Suppressor macrophage treated with lipopolysaccharide for 1 hour (primary cell): ENCODE measurements around the gene MAML3.

Experiments
- DNase-seq, 3 donors: peaks; one replicate each; pipeline ENCODE4 v3.0.0-alpha.2; 2020 to 2022

Gene MAML3

GRCh38 chr4:139918591-139918990 lies 235.4 kb downstream of the MAML3 start:
- no peak for DNase-seq

- no peak for DNase-seq
These were observed 236.1 kb downstream of the MAML3 start for GRCh38 chr4:139917896-139918295.

GRCh38 chr4:139916041-139916440 lies 237.9 kb downstream of the MAML3 start:
- no peak for DNase-seq

- DNase-seq: no peak
These were observed 238.9 kb downstream of the MAML3 start for GRCh38 chr4:139915037-139915436.

- DNase-seq: no peak
These were observed 239.9 kb downstream of the MAML3 start for GRCh38 chr4:139913995-139914598.

- DNase-seq: no peak
These were observed 240.5 kb downstream of the MAML3 start for GRCh38 chr4:139913398-139913990.

GRCh38 chr4:139912445-139912844 lies 241.5 kb downstream of the MAML3 start:
- DNase-seq: no peak

- peak in 1 of 3 donors; percentile 26 for DNase-seq
These were observed 243.9 kb downstream of the MAML3 start for GRCh38 chr4:139910106-139910505.

GRCh38 chr4:139908636-139909437 lies 245.1 kb downstream of the MAML3 start:
- DNase-seq: no peak

GRCh38 chr4:139907001-139907809 lies 246.8 kb downstream of the MAML3 start:
- peak in 2 of 3 donors; percentile 18 to 36 for DNase-seq

- DNase-seq: no peak
These were observed 248.5 kb downstream of the MAML3 start for GRCh38 chr4:139905489-139905888.

GRCh38 chr4:139904406-139904805 lies 249.6 kb downstream of the MAML3 start:
- no peak for DNase-seq

- peak; percentile 86 to 92 (median 92) for DNase-seq
These were observed 250.1 kb downstream of the MAML3 start for GRCh38 chr4:139903845-139904244.

- peak; percentile 41 to 71 (median 54) for DNase-seq
These were observed 251.4 kb downstream of the MAML3 start for GRCh38 chr4:139902321-139903320.

GRCh38 chr4:139901531-139902320 lies 252.3 kb downstream of the MAML3 start:
- DNase-seq: no peak

GRCh38 chr4:139900964-139901376 lies 253.0 kb downstream of the MAML3 start:
- peak; percentile 50 to 74 (median 65) for DNase-seq

GRCh38 chr4:139899346-139899745 lies 254.6 kb downstream of the MAML3 start:
- DNase-seq: no peak

- peak; percentile 65 to 86 (median 79) for DNase-seq
These were observed 255.7 kb downstream of the MAML3 start for GRCh38 chr4:139898293-139898692.

GRCh38 chr4:139896091-139896604 lies 257.8 kb downstream of the MAML3 start:
- no peak for DNase-seq

- DNase-seq: no peak
These were observed 260.2 kb downstream of the MAML3 start for GRCh38 chr4:139893801-139894200.
